GM12878 (cell line): ENCODE measurements around the gene UACA.

Experiments used
- BACH1 ChIP-seq: fragments of 450-650 bp; IDR thresholded peaks from 2 replicates; pipeline ENCODE4 v1.6.1; 2017; ENCODE audit warnings: mild to moderate bottlenecking, borderline replicate concordance
- EZH2 ChIP-seq: IDR thresholded peaks from 2 replicates; pipeline ENCODE4 v1.6.1; 2012; ENCODE audit warnings: low read depth, mild to moderate bottlenecking, control low read depth, inconsistent platforms, low read length, borderline replicate concordance; ENCODE audit not compliant: control insufficient read depth
- GABPA ChIP-seq: IDR thresholded peaks from 2 replicates; pipeline ENCODE4 v1.6.1; 2014; ENCODE audit warnings: antibody characterized with exemption, low read depth, mild to moderate bottlenecking, inconsistent platforms
- KAT2A ChIP-seq: conservative IDR thresholded peaks from 2 replicates; pipeline ENCODE4 v1.6.1; 2011; ENCODE audit warnings: low read depth, low read length; ENCODE audit not compliant: control insufficient read depth
- MTA3 ChIP-seq: IDR thresholded peaks from 2 replicates; pipeline ENCODE4 v1.6.1; 2012; ENCODE audit warnings: low read length, inconsistent platforms, borderline replicate concordance
- MYC ChIP-seq: IDR thresholded peaks from 2 replicates; pipeline ENCODE4 v1.6.1; 2011; ENCODE audit warnings: mild to moderate bottlenecking, low read length, moderate library complexity, inconsistent platforms; ENCODE audit not compliant: insufficient read depth, insufficient replicate concordance, insufficient read length, severe bottlenecking
- POLR2A ChIP-seq: IDR thresholded peaks from 2 replicates; pipeline ENCODE4 v1.6.1; 2011; ENCODE audit warnings: low read depth, mild to moderate bottlenecking, low read length
- POLR2AphosphoS5 ChIP-seq: IDR thresholded peaks from 2 replicates; pipeline ENCODE4 v1.6.1; 2011; ENCODE audit warnings: mild to moderate bottlenecking, low read length, inconsistent platforms
- RAD51 ChIP-seq: fragments of 450-650 bp; IDR thresholded peaks from 2 replicates; pipeline ENCODE4 v1.6.1; 2016; ENCODE audit warnings: moderate library complexity, mild to moderate bottlenecking, inconsistent platforms
- ZSCAN29 ChIP-seq: fragments of 450-650 bp; IDR thresholded peaks from 2 replicates; pipeline ENCODE4 v1.6.1; 2017; ENCODE audit warnings: mild to moderate bottlenecking, moderate library complexity
- TF ChIP-seq, protein P1 (sequence below): fragments of 450-650 bp; IDR thresholded peaks from 2 replicates; pipeline ENCODE4 v1.6.1; 2017; ENCODE audit warnings: antibody characterized with exemption, mild to moderate bottlenecking, moderate library complexity
- TF ChIP-seq, protein P2 (sequence below), 3 experiments: IDR thresholded peaks in 2 of 3; conservative IDR thresholded peaks in 1 of 3; 2 replicates each; pipeline ENCODE4 v1.5.1; 2011; ENCODE audit warnings: low read depth in 3 of 3, low read length in 3 of 3, mild to moderate bottlenecking in 3 of 3, control low read depth in 2 of 3, moderate library complexity in 2 of 3, inconsistent platforms in 1 of 3, mixed read lengths in 1 of 3; ENCODE audit not compliant: control insufficient read depth in 2 of 3, insufficient read depth in 1 of 3; ENCODE audit errors: extremely low read depth in 1 of 3

DNA sequence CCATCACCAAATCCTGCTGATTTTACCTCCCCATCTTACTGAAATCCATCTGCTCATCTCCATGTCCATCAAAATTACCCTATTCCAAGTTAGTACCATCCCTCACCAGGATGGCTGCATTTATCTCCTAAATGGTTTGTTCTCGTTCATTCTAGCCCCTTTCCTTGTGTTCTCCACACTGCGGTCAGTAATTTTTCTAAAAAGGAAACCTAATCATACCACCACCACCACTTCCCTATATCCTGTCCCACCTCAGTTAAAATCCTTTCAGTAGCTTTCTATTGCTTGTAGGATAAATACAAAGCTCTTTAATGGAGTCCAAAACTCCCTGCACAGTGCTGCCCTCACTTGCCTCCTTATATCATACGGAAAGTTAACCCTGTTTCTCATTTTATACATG is 51.1 kb downstream of the UACA start:
- no peak for TF ChIP-seq MTA3
- TF ChIP-seq GABPA: no peak
- TF ChIP-seq RAD51: no peak
- no peak for TF ChIP-seq KAT2A
- no peak for TF ChIP-seq POLR2AphosphoS5
- no peak for TF ChIP-seq ZSCAN29
- no peak for TF ChIP-seq POLR2A
- TF ChIP-seq, protein P1, sequence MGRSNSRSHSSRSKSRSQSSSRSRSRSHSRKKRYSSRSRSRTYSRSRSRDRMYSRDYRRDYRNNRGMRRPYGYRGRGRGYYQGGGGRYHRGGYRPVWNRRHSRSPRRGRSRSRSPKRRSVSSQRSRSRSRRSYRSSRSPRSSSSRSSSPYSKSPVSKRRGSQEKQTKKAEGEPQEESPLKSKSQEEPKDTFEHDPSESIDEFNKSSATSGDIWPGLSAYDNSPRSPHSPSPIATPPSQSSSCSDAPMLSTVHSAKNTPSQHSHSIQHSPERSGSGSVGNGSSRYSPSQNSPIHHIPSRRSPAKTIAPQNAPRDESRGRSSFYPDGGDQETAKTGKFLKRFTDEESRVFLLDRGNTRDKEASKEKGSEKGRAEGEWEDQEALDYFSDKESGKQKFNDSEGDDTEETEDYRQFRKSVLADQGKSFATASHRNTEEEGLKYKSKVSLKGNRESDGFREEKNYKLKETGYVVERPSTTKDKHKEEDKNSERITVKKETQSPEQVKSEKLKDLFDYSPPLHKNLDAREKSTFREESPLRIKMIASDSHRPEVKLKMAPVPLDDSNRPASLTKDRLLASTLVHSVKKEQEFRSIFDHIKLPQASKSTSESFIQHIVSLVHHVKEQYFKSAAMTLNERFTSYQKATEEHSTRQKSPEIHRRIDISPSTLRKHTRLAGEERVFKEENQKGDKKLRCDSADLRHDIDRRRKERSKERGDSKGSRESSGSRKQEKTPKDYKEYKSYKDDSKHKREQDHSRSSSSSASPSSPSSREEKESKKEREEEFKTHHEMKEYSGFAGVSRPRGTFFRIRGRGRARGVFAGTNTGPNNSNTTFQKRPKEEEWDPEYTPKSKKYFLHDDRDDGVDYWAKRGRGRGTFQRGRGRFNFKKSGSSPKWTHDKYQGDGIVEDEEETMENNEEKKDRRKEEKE: no peak
- TF ChIP-seq, protein P2, sequence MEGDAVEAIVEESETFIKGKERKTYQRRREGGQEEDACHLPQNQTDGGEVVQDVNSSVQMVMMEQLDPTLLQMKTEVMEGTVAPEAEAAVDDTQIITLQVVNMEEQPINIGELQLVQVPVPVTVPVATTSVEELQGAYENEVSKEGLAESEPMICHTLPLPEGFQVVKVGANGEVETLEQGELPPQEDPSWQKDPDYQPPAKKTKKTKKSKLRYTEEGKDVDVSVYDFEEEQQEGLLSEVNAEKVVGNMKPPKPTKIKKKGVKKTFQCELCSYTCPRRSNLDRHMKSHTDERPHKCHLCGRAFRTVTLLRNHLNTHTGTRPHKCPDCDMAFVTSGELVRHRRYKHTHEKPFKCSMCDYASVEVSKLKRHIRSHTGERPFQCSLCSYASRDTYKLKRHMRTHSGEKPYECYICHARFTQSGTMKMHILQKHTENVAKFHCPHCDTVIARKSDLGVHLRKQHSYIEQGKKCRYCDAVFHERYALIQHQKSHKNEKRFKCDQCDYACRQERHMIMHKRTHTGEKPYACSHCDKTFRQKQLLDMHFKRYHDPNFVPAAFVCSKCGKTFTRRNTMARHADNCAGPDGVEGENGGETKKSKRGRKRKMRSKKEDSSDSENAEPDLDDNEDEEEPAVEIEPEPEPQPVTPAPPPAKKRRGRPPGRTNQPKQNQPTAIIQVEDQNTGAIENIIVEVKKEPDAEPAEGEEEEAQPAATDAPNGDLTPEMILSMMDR (IDR thresholded peaks at IDR 0.05 in 2 of 3, conservative IDR thresholded peaks at IDR 0.05 in 1 of 3; ENCODE audit: control insufficient read depth in 2 of 3, extremely low read depth in 1 of 3, insufficient read depth in 1 of 3, low read depth in 3 of 3, low read length in 3 of 3): no peak
- TF ChIP-seq EZH2: no peak
- no peak for TF ChIP-seq BACH1
- no peak for TF ChIP-seq MYC
